WI38 (cell line): Measurements from ENCODE around the gene ELMO1.

ENCODE experiments used
- H3K4me3 ChIP-seq: 2 replicates; pipeline ENCODE4 v1.5.1; 2011; ENCODE audit warnings: low read depth, mild to moderate bottlenecking, control low read depth, low read length
- CTCF ChIP-seq: IDR thresholded peaks from 2 replicates; pipeline ENCODE4 v1.5.1; 2012; ENCODE audit warnings: low read depth, mild to moderate bottlenecking, control low read depth, low read length

The ELMO1 gene

GRCh38 chr7:37093257-37093656, 355.4 kb downstream of the ELMO1 start:
- no peak for TF ChIP-seq CTCF
- H3K4me3 ChIP-seq: no peak overlapping the region

- no peak for TF ChIP-seq CTCF
- no peak overlapping the region for H3K4me3 ChIP-seq
These were observed 356.1 kb downstream of the ELMO1 start for GRCh38 chr7:37092548-37092947.

- no peak overlapping the region for H3K4me3 ChIP-seq
- no peak for TF ChIP-seq CTCF
These were observed 358.7 kb downstream of the ELMO1 start for GRCh38 chr7:37089972-37090371.

GRCh38 chr7:37085600-37085999, 363.1 kb downstream of the ELMO1 start:
- no peak for TF ChIP-seq CTCF
- H3K4me3 ChIP-seq: no peak overlapping the region

- no peak overlapping the region for H3K4me3 ChIP-seq
- TF ChIP-seq CTCF: no peak
These were observed 364.4 kb downstream of the ELMO1 start for GRCh38 chr7:37084303-37084702.

- no peak overlapping the region for H3K4me3 ChIP-seq
- TF ChIP-seq CTCF: no peak
These were observed 365.2 kb downstream of the ELMO1 start for GRCh38 chr7:37083311-37084096.

GRCh38 chr7:37081436-37081835, 367.2 kb downstream of the ELMO1 start:
- H3K4me3 ChIP-seq: no peak overlapping the region
- no peak for TF ChIP-seq CTCF
